GOT3 (cell line): ENCODE measurements around the gene RALGPS2.

Experiments
- DNase-seq: peaks from one replicate; lab custom pipeline; 2025; ENCODE audit warnings: mixed read lengths; lab: John Stamatoyannopoulos, UW

The RALGPS2 gene

DNA sequence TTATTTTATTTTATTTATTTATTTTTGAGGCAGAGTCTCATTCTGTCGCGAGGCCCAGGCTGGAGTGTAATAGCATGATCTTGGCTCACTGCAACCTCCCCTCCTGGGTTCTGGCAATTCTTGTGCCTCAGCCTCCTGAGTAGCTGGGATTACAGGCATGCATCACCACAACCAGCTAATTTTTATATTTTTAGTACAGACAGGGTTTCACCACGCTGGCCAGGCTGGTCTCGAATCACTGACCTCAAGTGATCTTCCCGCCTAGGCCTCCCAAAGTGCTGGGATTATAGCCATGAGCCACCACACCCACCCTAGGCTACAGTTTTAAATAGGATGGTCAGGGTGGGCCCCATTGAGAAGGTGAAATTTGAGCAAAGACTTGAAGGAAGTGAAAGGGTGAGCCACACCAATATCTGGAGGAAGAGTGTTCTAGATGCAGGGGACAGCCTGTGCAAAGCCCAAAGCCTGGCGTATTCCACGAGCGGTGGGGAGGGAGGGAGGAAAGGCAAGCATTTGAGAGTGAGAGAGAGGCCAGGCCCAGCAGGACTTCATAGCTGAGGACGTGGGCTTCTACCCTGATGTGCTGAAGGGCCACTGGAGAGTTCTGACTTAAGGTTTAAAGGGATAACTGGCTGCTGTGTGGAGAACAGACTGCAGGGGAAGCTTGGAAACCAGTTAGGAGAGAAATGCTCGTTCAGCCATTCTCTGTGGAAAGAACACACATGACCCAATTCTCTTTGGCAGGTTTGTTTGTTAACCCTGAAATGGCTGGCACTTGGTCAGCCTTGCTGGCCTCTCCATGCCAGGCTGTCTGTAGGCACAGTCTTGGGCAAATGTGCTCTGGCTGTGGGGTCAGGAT is 238.0 kb downstream of the RALGPS2 start:
- DNase-seq: no peak

GRCh38 chr1:178964469-178965330 is 239.7 kb downstream of the RALGPS2 start:
- DNase-seq: no peak

DNA sequence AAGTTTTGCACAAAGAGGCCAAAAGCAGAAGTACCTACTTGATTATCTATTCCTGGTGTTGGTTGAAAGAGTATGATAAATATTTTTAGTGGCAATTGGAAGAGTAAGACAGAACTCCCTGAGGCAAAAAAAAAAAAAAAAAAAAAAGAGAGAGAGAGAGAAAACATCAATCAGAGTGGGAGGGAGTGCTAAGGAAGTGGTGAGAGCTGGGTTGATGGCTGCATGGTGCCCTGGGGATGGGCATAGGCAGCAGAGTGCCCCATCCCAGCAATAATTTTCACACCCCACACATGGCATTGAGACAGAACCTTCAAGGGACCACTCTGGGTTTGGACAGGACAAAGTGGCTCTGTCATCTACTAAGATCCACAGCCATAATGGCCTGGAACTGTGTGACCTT is 241.3 kb downstream of the RALGPS2 start:
- DNase-seq: no peak

GRCh38 chr1:178969226-178969987 is 244.4 kb downstream of the RALGPS2 start:
- no peak for DNase-seq

DNA sequence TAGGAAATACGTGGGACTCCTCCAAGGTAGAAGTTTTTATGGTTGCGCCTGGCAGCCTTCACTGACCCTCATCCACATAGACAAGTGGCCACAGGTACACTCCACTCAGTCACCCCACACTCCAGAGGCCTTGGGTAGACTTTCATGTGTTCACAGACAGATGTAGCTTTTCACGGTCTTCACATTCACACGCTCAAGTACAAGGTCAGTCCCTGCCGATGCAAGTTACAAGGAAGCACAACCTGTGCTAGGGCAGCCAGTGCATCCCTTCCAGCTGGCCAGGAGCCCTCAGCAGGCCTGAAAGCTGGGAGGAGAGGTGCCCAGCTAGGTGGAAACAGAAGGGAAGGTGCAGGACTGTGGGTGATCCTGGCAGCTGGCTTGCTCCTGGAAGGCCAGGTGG is 245.1 kb downstream of the RALGPS2 start:
- no peak for DNase-seq
